Measurements from ENCODE around the gene DPH7.

DNA sequence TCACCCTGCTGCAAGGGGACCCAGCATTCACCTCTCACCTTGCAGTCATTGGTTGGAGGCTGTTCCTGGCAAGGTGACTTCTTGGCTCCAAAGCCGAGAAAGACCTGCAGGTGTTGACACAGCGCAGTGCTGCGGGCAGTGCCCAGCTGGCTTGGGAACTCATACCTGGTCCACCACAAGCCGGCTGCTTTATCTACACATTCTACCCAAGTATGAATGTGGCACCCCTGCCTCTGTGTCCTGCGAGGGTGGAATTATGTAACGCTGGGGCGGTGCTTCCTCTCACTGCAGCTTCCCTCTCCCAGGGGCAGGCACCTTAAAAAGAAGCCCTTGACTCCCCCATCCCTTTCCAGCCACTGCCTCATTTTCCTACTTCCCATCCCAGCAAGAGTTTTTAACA lies 14.0 kb upstream of the DPH7 start:
- TF ChIP-seq, protein P1, sequence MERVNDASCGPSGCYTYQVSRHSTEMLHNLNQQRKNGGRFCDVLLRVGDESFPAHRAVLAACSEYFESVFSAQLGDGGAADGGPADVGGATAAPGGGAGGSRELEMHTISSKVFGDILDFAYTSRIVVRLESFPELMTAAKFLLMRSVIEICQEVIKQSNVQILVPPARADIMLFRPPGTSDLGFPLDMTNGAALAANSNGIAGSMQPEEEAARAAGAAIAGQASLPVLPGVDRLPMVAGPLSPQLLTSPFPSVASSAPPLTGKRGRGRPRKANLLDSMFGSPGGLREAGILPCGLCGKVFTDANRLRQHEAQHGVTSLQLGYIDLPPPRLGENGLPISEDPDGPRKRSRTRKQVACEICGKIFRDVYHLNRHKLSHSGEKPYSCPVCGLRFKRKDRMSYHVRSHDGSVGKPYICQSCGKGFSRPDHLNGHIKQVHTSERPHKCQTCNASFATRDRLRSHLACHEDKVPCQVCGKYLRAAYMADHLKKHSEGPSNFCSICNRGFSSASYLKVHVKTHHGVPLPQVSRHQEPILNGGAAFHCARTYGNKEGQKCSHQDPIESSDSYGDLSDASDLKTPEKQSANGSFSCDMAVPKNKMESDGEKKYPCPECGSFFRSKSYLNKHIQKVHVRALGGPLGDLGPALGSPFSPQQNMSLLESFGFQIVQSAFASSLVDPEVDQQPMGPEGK (CRISPR knock-in tag; IDR thresholded peaks at IDR 0.05; ENCODE audit: borderline replicate concordance), result no peak
- TF ChIP-seq OSR1 (CRISPR knock-in tag; IDR thresholded peaks at IDR 0.05) (no peak), PPARA (CRISPR knock-in tag; IDR thresholded peaks at IDR 0.05; ENCODE audit: borderline replicate concordance) (no peak), ZFP30 (CRISPR knock-in tag; IDR thresholded peaks at IDR 0.05) (no peak), ZNF8 (CRISPR knock-in tag; IDR thresholded peaks at IDR 0.05) (no peak), ZFP3 (CRISPR knock-in tag; IDR thresholded peaks at IDR 0.05) (no peak), ZC3H10 (CRISPR knock-in tag; IDR thresholded peaks at IDR 0.05) (no peak), ESRRG (CRISPR knock-in tag; IDR thresholded peaks at IDR 0.05) (no peak), RARB (CRISPR knock-in tag; IDR thresholded peaks at IDR 0.05) (no peak), ARNTL (CRISPR knock-in tag; IDR thresholded peaks at IDR 0.05; ENCODE audit: borderline replicate concordance, low read depth) (no peak), TSHZ2 (CRISPR knock-in tag; IDR thresholded peaks at IDR 0.05) (no peak), ZNF565 (CRISPR knock-in tag; conservative IDR thresholded peaks at IDR 0.05; ENCODE audit: low read depth) (no peak)
- TF ChIP-seq, protein P2, sequence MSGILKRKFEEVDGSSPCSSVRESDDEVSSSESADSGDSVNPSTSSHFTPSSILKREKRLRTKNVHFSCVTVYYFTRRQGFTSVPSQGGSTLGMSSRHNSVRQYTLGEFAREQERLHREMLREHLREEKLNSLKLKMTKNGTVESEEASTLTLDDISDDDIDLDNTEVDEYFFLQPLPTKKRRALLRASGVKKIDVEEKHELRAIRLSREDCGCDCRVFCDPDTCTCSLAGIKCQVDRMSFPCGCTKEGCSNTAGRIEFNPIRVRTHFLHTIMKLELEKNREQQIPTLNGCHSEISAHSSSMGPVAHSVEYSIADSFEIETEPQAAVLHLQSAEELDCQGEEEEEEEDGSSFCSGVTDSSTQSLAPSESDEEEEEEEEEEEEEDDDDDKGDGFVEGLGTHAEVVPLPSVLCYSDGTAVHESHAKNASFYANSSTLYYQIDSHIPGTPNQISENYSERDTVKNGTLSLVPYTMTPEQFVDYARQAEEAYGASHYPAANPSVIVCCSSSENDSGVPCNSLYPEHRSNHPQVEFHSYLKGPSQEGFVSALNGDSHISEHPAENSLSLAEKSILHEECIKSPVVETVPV (CRISPR knock-in tag; IDR thresholded peaks at IDR 0.05), result no peak
